ENCODE measurements around the gene TCAP.

TCAP gene

GRCh38 chr17:39678340-39679116 lies 13.4 kb downstream of the TCAP start:
- TF ChIP-seq POLR2A (IDR thresholded peaks at IDR 0.05; ENCODE audit: extremely low read depth, insufficient read length): no peak
- TF ChIP-seq MYC (IDR thresholded peaks at IDR 0.05; ENCODE audit: low read depth, low read length): no peak
- no peak for TF ChIP-seq CTCF (IDR thresholded peaks at IDR 0.05; ENCODE audit: low read depth, low read length)
- no peak for TF ChIP-seq MAX (IDR thresholded peaks at IDR 0.05; ENCODE audit: low read depth, low read length)
- no peak for DNase-seq (ENCODE audit: low read depth)
- H3K4me3 ChIP-seq (ENCODE audit: low read depth, low read length): no peak overlapping the region

- TF ChIP-seq CTCF (IDR thresholded peaks at IDR 0.05; ENCODE audit: low read depth, low read length) (no peak), POLR2A (IDR thresholded peaks at IDR 0.05; ENCODE audit: extremely low read depth, insufficient read length) (no peak), MAX (IDR thresholded peaks at IDR 0.05; ENCODE audit: low read depth, low read length) (no peak), MYC (IDR thresholded peaks at IDR 0.05; ENCODE audit: low read depth, low read length) (no peak)
Measured at GRCh38 chr17:39679521-39680192, 14.5 kb downstream of the TCAP start.

GRCh38 chr17:39683295-39683939 lies 18.3 kb downstream of the TCAP start:
- no peak overlapping the region for H3K4me3 ChIP-seq (ENCODE audit: low read depth, low read length)
- no peak for TF ChIP-seq POLR2A (IDR thresholded peaks at IDR 0.05; ENCODE audit: extremely low read depth, insufficient read length)
- no peak for TF ChIP-seq MYC (IDR thresholded peaks at IDR 0.05; ENCODE audit: low read depth, low read length)
- no peak for TF ChIP-seq MAX (IDR thresholded peaks at IDR 0.05; ENCODE audit: low read depth, low read length)
- TF ChIP-seq CTCF (IDR thresholded peaks at IDR 0.05; ENCODE audit: low read depth, low read length): no peak
- DNase-seq (ENCODE audit: low read depth): no peak

More at GRCh38 chr17:39679521-39680192, 14.5 kb downstream of the TCAP start:
- DNase-seq (ENCODE audit: low read depth): peak; percentile 65
- H3K4me3 ChIP-seq (ENCODE audit: low read depth, low read length): no peak overlapping the region

- TF ChIP-seq CTCF (IDR thresholded peaks at IDR 0.05; ENCODE audit: low read depth, low read length) (no peak), MYC (IDR thresholded peaks at IDR 0.05; ENCODE audit: low read depth, low read length) (no peak), MAX (IDR thresholded peaks at IDR 0.05; ENCODE audit: low read depth, low read length) (no peak), POLR2A (IDR thresholded peaks at IDR 0.05; ENCODE audit: extremely low read depth, insufficient read length) (no peak)
- no peak overlapping the region for H3K4me3 ChIP-seq (ENCODE audit: low read depth, low read length)
- DNase-seq (ENCODE audit: low read depth): no peak
Measured at GRCh38 chr17:39684369-39685192, 19.4 kb downstream of the TCAP start.

- peak overlapping the region; percentile 82 for H3K4me3 ChIP-seq (ENCODE audit: low read depth, low read length)
- DNase-seq (ENCODE audit: low read depth): no peak
Measured at GRCh38 chr17:39687101-39687545, 22.0 kb downstream of the TCAP start.

More at GRCh38 chr17:39687101-39687545, 22.0 kb downstream of the TCAP start:
- TF ChIP-seq MYC (IDR thresholded peaks at IDR 0.05; ENCODE audit: low read depth, low read length) (no peak), POLR2A (IDR thresholded peaks at IDR 0.05; ENCODE audit: extremely low read depth, insufficient read length) (no peak), CTCF (IDR thresholded peaks at IDR 0.05; ENCODE audit: low read depth, low read length) (no peak), MAX (IDR thresholded peaks at IDR 0.05; ENCODE audit: low read depth, low read length) (no peak)

Data from NB4 (cell line).